Measurements from ENCODE around the gene MGRN1.

The MGRN1 gene

GRCh38 chr16:4624015-4624826, at the start of gene MGRN1:
Gene MGRN1 (plus strand): TSS chr16:4624826. CDS start chr16:4624961, 135 bp downstream.
- DNase-seq = peak; percentile 82

GRCh38 chr16:4574919-4575705, 49.5 kb upstream of the MGRN1 start:
- DNase-seq = no peak

- DNase-seq = no peak
Observed at GRCh38 chr16:4576008-4576407, 48.6 kb upstream of the MGRN1 start.

- DNase-seq = no peak
Observed at GRCh38 chr16:4578961-4579530, 45.6 kb upstream of the MGRN1 start.

- no peak for DNase-seq
Observed at GRCh38 chr16:4580250-4580649, 44.4 kb upstream of the MGRN1 start.

DNA sequence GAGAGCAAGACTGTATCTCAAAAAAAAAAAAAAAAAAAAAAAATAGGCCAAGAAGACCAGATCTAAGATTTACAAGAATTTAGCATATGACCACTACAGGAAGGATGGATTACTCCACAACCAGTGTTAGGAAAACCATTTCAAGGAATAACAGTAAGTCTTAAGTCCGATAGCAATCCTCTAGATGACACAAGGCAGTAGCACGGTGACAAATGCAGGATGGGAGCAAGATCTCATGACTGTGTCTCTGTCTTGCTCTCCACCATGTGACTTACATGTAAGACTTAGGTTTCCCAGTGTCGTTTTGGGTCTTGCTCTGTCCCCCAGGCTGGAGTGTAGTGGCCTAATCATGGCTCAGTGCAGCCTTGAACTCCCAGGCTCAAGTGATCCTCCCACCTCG, 40.7 kb upstream of the MGRN1 start:
- DNase-seq = no peak

- no peak for DNase-seq
Observed at GRCh38 chr16:4586291-4586690, 38.3 kb upstream of the MGRN1 start.

- DNase-seq = no peak
Observed at GRCh38 chr16:4588386-4588785, 36.2 kb upstream of the MGRN1 start.

GRCh38 chr16:4588961-4589360, 35.7 kb upstream of the MGRN1 start:
- no peak for DNase-seq

- no peak for DNase-seq
Observed at GRCh38 chr16:4591191-4591590, 33.4 kb upstream of the MGRN1 start.

GRCh38 chr16:4591706-4592470, 32.7 kb upstream of the MGRN1 start:
- no peak for DNase-seq

GRCh38 chr16:4593086-4593485, 31.5 kb upstream of the MGRN1 start:
- DNase-seq = no peak

- no peak for DNase-seq
Observed at GRCh38 chr16:4594433-4595410, 29.9 kb upstream of the MGRN1 start.

GRCh38 chr16:4597174-4597573, 27.5 kb upstream of the MGRN1 start:
- no peak for DNase-seq

- no peak for DNase-seq
Observed at GRCh38 chr16:4599037-4599436, 25.6 kb upstream of the MGRN1 start.

DNA sequence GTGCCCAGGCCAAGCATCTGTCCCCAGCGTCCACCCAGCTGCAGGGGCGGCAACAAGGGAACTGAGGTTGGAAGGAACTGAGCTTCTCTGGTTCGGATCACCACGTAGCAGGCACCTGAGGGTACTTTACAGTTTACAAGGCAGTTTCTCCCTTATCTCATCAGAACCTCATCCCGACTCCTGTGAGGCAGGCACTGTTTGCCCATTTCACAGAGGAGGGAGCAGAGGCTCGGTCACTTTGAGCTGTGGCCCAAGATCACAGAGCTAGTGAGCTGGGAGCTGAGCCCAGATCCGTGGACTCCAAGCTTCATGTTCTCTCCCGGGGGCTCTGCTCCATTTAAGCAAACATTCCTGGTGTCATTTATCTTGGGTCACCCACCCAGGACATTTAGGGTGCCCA, 25.1 kb upstream of the MGRN1 start:
- DNase-seq = no peak

DNA sequence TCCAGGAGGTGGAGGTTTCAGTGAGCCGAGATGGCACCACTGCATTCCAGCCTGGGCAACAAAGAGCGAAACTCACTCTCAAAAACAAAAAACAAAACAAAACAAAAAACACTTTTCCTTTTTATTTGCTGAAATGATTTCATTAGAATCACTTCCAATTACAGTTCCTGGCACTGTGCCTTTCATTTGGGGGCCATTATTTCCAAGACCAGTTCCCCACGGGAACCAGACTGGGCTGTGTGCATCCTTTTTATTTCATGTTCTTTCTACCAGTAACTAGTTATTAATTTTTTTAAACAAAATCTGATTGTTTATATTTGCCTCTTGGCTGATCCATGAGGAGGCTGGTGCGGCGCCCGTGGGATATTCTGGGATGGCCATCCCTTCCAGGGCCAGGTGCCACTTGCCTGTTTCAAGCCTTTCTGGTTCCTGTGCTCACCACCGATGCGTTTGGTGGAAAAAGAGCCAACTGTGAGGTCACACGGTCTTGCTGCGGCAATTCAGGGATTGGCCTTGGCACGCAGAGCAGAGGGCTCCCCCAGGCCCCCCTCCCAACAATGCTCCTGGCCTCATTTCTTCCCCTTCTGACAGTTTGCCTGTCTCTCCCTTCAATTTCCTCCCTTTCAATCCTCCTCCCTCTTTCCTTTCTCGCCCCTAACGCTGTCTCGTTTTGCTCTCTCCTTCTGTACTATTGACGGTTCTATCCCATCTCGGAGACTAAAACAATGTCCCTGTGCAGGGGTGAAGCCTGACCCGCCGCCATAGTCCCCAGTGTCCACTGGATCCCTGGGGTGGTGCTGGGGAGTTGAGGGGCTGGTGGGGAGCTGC, 23.4 kb upstream of the MGRN1 start:
- no peak for DNase-seq

DNA sequence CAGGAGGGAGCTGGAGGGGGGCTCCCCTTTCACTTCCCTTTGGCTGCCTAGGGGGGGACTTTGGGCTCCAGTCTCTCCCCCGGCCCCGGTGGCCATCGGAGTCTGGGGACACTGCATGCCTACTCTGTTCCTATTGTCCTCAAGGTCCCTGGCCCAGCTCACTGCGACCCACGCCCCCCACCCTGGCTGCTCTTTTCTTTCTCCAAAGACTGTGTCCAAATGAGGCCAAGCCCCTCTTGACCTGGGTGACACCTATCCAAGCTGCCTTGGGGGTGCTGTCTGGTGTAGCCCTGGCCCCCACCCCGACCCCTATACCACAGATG, 22.8 kb upstream of the MGRN1 start:
- DNase-seq = no peak

- DNase-seq = no peak
Observed at GRCh38 chr16:4602331-4602730, 22.3 kb upstream of the MGRN1 start.

DNA sequence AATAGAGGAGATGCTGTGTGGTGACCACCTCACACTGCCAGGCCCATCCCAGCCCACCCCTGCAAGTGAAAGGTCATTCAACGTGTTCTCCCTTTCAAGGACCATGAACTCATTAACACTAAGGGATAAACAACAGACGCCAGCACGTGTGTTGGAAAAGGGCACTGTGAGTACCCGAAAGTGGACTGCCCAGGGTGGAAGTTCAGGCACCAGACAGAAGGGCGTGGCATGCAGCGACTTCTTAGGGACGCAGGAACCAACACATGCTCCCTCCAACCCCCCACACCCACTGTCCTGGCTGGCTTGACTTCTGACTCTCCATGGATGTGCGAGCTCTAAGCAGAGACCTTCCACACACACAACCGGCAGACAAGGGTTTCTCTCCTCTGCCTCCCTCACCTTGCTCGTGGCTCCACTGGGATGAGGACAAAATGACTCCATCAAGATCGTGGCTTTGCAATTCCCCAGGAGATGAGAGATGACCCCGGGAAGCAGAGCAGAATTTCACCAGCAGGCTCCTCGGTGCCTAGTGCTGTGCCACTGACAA, 20.9 kb upstream of the MGRN1 start:
- DNase-seq = no peak

DNA sequence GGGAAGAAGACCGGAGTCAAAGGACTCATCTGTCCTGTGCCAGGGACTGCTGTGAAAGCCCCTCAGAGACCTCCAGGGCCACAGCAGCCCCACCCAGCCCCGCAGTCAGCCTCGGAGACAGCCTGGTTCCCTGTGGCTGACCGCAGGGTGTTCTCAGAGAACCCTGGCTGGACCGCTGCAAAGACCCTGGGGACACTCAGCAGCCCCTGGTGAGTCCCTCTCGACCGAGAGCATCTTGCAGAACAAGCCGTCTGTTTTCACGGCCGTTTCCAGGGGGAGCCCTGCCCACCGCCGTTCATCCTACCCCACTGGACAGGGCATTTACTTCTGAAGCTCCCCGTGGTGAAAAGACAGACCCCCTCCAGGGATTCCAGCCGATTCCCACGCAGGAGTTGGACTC, 20.2 kb upstream of the MGRN1 start:
- no peak for DNase-seq

Data from SIG-M5 (cell line).